Endothelial cell of umbilical vein (primary cell): ENCODE results near the gene RAPGEF4. TPM values are rescaled to one million over a fixed set of nuclear protein-coding genes. Genes with fewer than 3 reads are reported as not detected.

Source experiments
- BruUV-seq: library from RNA; stranded (reverse); fragments of 400-500 nt; replicated peaks from 2 replicates; lab custom pipeline; 2021; lab: Mats Ljungman, UMichigan
- CTCF ChIA-PET: fragments of 300-600, 350-600 bp; sonication (Branson Sonifier 250); formaldehyde crosslinking; loops from one replicate; lab custom pipeline; 2021; ENCODE audit warnings: antibody characterized with exemption, inconsistent platforms; lab: Charles Lee
- POLR2A ChIA-PET: fragments of 300-600, 350-600 bp; sonication (Branson Sonifier 250); formaldehyde crosslinking; loops from one replicate; lab custom pipeline; 2021; ENCODE audit warnings: antibody characterized with exemption, inconsistent platforms; lab: Charles Lee
- DNase-seq: peaks from one replicate; pipeline ENCODE4 v3.0.0-alpha.2; 2011; ENCODE audit warnings: low read depth, low spot score
- FAIRE-seq: peaks from 2 replicates; lab custom pipeline; 2011; peaks lifted over from hg19 to GRCh38; lab: Jason Lieb, UNC
- H2AFZ ChIP-seq: 2 replicates; pipeline ENCODE4 v1.6.0; 2012; ENCODE audit warnings: low read depth, low read length, control low read depth, inconsistent platforms
- H3K27ac ChIP-seq: 2 replicates; pipeline ENCODE4 v1.5.1; 2011; ENCODE audit warnings: low read depth, mild to moderate bottlenecking, control low read depth, low read length, moderate library complexity; ENCODE audit not compliant: insufficient read depth
- H3K27me3 ChIP-seq, 2 experiments: 2 replicates each; pipeline versions ENCODE4 v1.6.0 to v1.6.1; 2011; ENCODE audit warnings: low read length in 2 of 2, mixed read lengths in 1 of 2; ENCODE audit not compliant: control insufficient read depth in 2 of 2, insufficient read depth in 2 of 2
- H3K36me3 ChIP-seq, 2 experiments: 2 replicates in 1 of 2; 3 replicates in 1 of 2; pipeline ENCODE4 v1.5.1; 2011; ENCODE audit warnings: low read length in 2 of 2, mild to moderate bottlenecking in 1 of 2, moderate library complexity in 1 of 2; ENCODE audit not compliant: control insufficient read depth in 2 of 2, insufficient read depth in 2 of 2; ENCODE audit errors: extremely low read depth in 1 of 2
- H3K4me1 ChIP-seq: 3 replicates; pipeline ENCODE4 v1.5.1; 2011; ENCODE audit warnings: mild to moderate bottlenecking, low read length; ENCODE audit not compliant: control insufficient read depth, insufficient read depth; ENCODE audit errors: extremely low read depth
- H3K4me2 ChIP-seq: 2 replicates; pipeline ENCODE4 v1.6.1; 2011; ENCODE audit warnings: low read length, control low read depth, mixed read lengths; ENCODE audit not compliant: insufficient read depth
- H3K4me3 ChIP-seq, 3 experiments: fragments of 200-600 bp in 1 of 3; sonication (generic), shearing (Covaris generic) in 1 of 3; replicated peaks in 1 of 3; 2 replicates each; pipeline ENCODE4 v1.5.1; 2011 to 2016; ENCODE audit warnings: control low read depth in 3 of 3, low read length in 3 of 3, mild to moderate bottlenecking in 2 of 3, inconsistent platforms in 1 of 3, low read depth in 1 of 3, moderate library complexity in 1 of 3; ENCODE audit not compliant: insufficient read depth in 1 of 3
- H3K79me2 ChIP-seq: 2 replicates; pipeline ENCODE4 v1.6.0; 2012; ENCODE audit warnings: low read length, inconsistent platforms; ENCODE audit not compliant: control insufficient read depth, insufficient read depth
- H3K9ac ChIP-seq: replicated peaks from 2 replicates; pipeline ENCODE3; 2011; ENCODE audit warnings: low read length, control low read depth; ENCODE audit not compliant: insufficient read depth; ENCODE audit errors: extremely low read depth
- H3K9me1 ChIP-seq: replicated peaks from 3 replicates; pipeline ENCODE4 v1.6.0; 2011; ENCODE audit warnings: mild to moderate bottlenecking, low read length; ENCODE audit not compliant: control insufficient read depth, insufficient read depth; ENCODE audit errors: extremely low read depth
- H3K9me3 ChIP-seq: replicated peaks from 2 replicates; pipeline ENCODE4 v1.5.1; 2012; ENCODE audit warnings: low read length, inconsistent platforms; ENCODE audit not compliant: control insufficient read depth, insufficient read depth
- H4K20me1 ChIP-seq: replicated peaks from 2 replicates; pipeline ENCODE3; 2011; ENCODE audit warnings: mild to moderate bottlenecking, low read length; ENCODE audit not compliant: control insufficient read depth, insufficient read depth; ENCODE audit errors: extremely low read depth
- CTCF ChIP-seq, 2 donors: IDR thresholded peaks; 1 replicate in 1 of 2; 2 replicates in 1 of 2; pipeline ENCODE4 v1.5.1; 2011; ENCODE audit warnings: low read length in 2 of 2, mild to moderate bottlenecking in 2 of 2, moderate library complexity in 2 of 2, control low read depth in 1 of 2, inconsistent platforms in 1 of 2, low read depth in 1 of 2; ENCODE audit not compliant: insufficient read depth in 1 of 2; ENCODE audit errors: extremely low read depth in 1 of 2
- EZH2 ChIP-seq: IDR thresholded peaks from 2 replicates; pipeline ENCODE4 v1.6.1; 2012; ENCODE audit warnings: borderline replicate concordance, low read depth, mild to moderate bottlenecking, moderate library complexity, low read length, inconsistent platforms; ENCODE audit not compliant: severe bottlenecking
- FOS ChIP-seq: IDR thresholded peaks from 2 replicates; pipeline ENCODE4 v1.6.1; 2011; ENCODE audit warnings: mild to moderate bottlenecking, low read length, moderate library complexity, borderline replicate concordance; ENCODE audit not compliant: insufficient read depth
- GATA2 ChIP-seq: IDR thresholded peaks from 2 replicates; pipeline ENCODE4 v1.7.0; 2011; ENCODE audit warnings: low read depth, mild to moderate bottlenecking, moderate library complexity, mixed read lengths, low read length; ENCODE audit not compliant: insufficient read length, insufficient read depth
- JUN ChIP-seq: IDR thresholded peaks from 2 replicates; pipeline ENCODE4 v1.6.1; 2011; ENCODE audit warnings: borderline replicate concordance, low read depth; ENCODE audit not compliant: insufficient read length, insufficient read depth
- MYC ChIP-seq: IDR thresholded peaks from one replicate; pipeline ENCODE4 v1.6.1; 2011; ENCODE audit warnings: mild to moderate bottlenecking, low read depth, low read length
- POLR2A ChIP-seq: IDR thresholded peaks from 2 replicates; pipeline ENCODE4 v1.6.1; 2012; ENCODE audit warnings: low read depth, mild to moderate bottlenecking, control low read depth, low read length
- POLR2AphosphoS5 ChIP-seq: IDR thresholded peaks from 2 replicates; pipeline ENCODE4 v1.6.1; 2012; ENCODE audit warnings: low read depth, mild to moderate bottlenecking, control low read depth, low read length, moderate library complexity; ENCODE audit not compliant: insufficient read depth
- dilution Hi-C: fragments of 300-500 bp; cut with MboI; formaldehyde crosslinking; loops from one replicate; pipeline ENCODE4 v1.15.0; 2019; ENCODE audit warnings: low sequenced_read_pairs; ENCODE audit not compliant: extremely low pct_ligation_motif_present
- intact Hi-C: fragments of 100-400 bp; cut with micrococcal nuclease; formaldehyde crosslinking; loops from one replicate; pipeline ENCODE4 v1.10.0; 2022
- polyA plus RNA-seq, 4 experiments: library from polyadenylated mRNA; depleted of rRNA in 3 of 4; stranded (reverse) in 3 of 4; unstranded in 1 of 4; fragments of >200 nt; gene quantifications; 2 replicates each; pipeline versions ENCODE4 v1.2.1 to v1.2.3, GENCODE V29; 2011 to 2012; ENCODE audit warnings: missing spikeins in 1 of 4
- total RNA-seq: library from RNA; stranded (reverse); gene quantifications from 2 replicates; pipeline ENCODE4 v1.2.3, GENCODE V29; 2021
- TF ChIP-seq, protein P1 (sequence below): IDR thresholded peaks from 2 replicates; pipeline ENCODE4 v1.6.1; 2011; ENCODE audit not compliant: insufficient read depth, insufficient read length

RAPGEF4 gene
- total and polyA plus RNA-seq, 2 donors (not counting 3 experiments of a cell fraction or from before 2014, with no cell fraction given) = 7.2 to 9.2 TPM

DNA sequence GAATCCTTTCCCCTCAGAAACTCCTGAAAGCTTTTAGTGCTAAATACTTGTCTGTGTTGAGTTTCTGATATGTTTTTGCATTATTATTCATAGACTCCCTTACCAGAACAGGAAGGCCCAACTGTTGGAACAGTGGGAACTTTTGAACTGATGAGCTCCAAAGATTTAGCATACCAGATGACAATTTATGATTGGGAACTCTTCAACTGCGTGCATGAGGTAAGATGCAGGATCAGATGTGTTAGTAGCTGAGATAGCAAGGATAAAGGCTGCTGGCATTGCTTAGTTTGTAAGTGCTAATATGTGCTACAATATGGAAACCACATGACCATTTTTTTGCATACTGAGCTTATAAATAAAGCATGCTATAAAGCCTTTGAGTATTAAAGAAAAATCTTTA is 290.8 kb downstream of the RAPGEF4 start:
- no peaks in the 10 kb centered on the region for H3K4me1 ChIP-seq
- CTCF ChIA-PET = interaction anchor here (0.5 to 14.3 kb wide), 39 partner anchors 9 to 1318 kb away, joined by 3 to 493 read pairs (median 4); partner anchors contain the start of gene CDCA7
- no peaks in the 10 kb centered on the region for H3K9me1 ChIP-seq
- TF ChIP-seq GATA2 = no peak
- TF ChIP-seq MYC = no peak
- TF ChIP-seq POLR2A = no peak
- TF ChIP-seq, protein P1, sequence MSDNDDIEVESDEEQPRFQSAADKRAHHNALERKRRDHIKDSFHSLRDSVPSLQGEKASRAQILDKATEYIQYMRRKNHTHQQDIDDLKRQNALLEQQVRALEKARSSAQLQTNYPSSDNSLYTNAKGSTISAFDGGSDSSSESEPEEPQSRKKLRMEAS = no peak
- no peak for TF ChIP-seq CTCF (IDR thresholded peaks at IDR 0.05; ENCODE audit: extremely low read depth in 1 of 2, insufficient read depth in 1 of 2, low read depth in 1 of 2, low read length in 2 of 2)
- TF ChIP-seq FOS = no peak
- no peak for TF ChIP-seq POLR2AphosphoS5
- no peak for TF ChIP-seq EZH2
- TF ChIP-seq JUN = no peak
- H3K4me2 ChIP-seq = no peak overlapping the region
- no TSS peak for BruUV-seq
- DNase-seq (no peak), FAIRE-seq (no peak)
- no peak overlapping the region for H2AFZ ChIP-seq
- intact Hi-C loops (loop anchor here (2.0 to 5.0 kb wide), 2 partner anchors 376 to 1316 kb away; no protein-coding TSS in a partner anchor), dilution Hi-C loops (no loop called here)
- POLR2A ChIA-PET = no interaction called here
- H3K79me2 ChIP-seq = no peaks in the 10 kb centered on the region
- H4K20me1 ChIP-seq = no peaks in the 10 kb centered on the region
- peaks cover 0 to 5% of the 10 kb centered on the region in 2 experiments for H3K36me3 ChIP-seq
- no peak overlapping the region for H3K27ac ChIP-seq
- H3K9me3 ChIP-seq = no peaks in the 10 kb centered on the region
- H3K9ac ChIP-seq = no peak overlapping the region
- no peak overlapping the region for H3K4me3 ChIP-seq
- peaks cover 0 to 2% of the 10 kb centered on the region in 2 experiments for H3K27me3 ChIP-seq
